Bronchial epithelial cell (primary cell): ENCODE data around the gene LTBP3. TPM values are rescaled to one million over a fixed set of nuclear protein-coding genes. Genes with fewer than 3 reads are reported as not detected.
A peak's percentile ranks its signal among the peaks of the same experiment; 100 is the strongest.
"Not testable (repeated sequence)": the region's sequence is repeated elsewhere in the genome, so short reads cannot be mapped to it uniquely, and the experiment has no call there.

Experiments used
- DNase-seq: peaks from one replicate; pipeline ENCODE4 v3.0.0-alpha.2; 2010; ENCODE audit warnings: low read depth
- FAIRE-seq: peaks from 2 replicates; lab custom pipeline; 2011; peaks lifted over from hg19 to GRCh38; lab: Jason Lieb, UNC
- H3K27me3 ChIP-seq: 2 replicates; pipeline ENCODE4 v1.5.1; 2011; ENCODE audit warnings: low read length; ENCODE audit not compliant: control insufficient read depth, insufficient read depth
- H3K36me3 ChIP-seq: 2 replicates; pipeline ENCODE4 v1.5.1; 2011; ENCODE audit warnings: low read length; ENCODE audit not compliant: control insufficient read depth, insufficient read depth
- H3K4me3 ChIP-seq: 2 replicates; pipeline ENCODE4 v1.5.1; 2011; ENCODE audit warnings: mild to moderate bottlenecking, low read depth, low read length, control low read depth
- total RNA-seq: library from RNA; depleted of rRNA; stranded (reverse); fragments of >200 nt; gene quantifications from 2 replicates; pipeline ENCODE4 v1.2.1, GENCODE V29; 2014
- TF ChIP-seq, protein P1 (sequence below): IDR thresholded peaks from 2 replicates; pipeline ENCODE4 v1.5.1; 2011; ENCODE audit warnings: mild to moderate bottlenecking, moderate library complexity, low read length, control low read depth, inconsistent platforms; ENCODE audit not compliant: insufficient read depth, severe bottlenecking

The LTBP3 gene
- total RNA-seq, 1 donor from 2014 or later = 35.0 TPM

DNA sequence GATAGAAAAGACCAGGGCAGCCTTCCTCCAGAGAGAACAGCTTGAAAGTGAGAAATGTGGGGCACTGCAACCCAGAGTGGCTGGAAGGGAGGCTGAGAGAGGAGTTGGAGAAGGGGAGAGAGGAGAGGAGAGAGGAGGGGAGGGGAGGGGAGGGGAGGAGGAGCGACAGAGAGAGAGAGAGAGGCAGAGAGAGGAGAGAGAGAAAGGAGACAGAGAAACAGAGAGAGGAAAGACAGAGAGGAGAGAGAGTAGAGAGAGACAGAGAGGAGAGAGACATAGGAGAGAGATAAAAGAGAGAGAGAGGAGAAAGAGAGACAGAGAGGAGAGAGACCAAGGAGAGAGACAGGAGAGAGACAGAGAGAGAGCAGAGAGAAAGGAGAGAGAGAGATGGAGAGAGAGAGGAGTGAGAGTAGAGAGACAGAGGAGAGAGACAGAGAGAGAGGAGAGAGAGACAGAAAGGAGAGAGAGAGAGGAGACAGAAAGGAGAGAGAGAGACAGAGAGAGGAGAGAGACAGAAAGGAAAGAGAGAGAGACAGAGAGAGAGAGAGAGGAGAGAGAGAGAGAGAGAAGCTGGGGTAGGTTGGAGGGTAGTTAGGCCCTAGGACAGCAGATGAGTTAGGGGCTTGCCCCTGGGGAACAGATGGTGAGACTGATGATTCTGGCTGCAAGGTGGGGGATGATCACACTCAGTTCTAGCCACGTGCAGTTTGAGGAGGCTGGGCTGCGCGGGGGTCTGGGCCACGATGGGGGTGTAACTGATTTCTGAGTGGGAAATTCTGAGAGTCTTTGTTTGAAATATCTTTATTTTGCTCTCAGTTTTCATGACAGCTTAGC is 41.8 kb downstream of the LTBP3 start:
- TF ChIP-seq, protein P1, sequence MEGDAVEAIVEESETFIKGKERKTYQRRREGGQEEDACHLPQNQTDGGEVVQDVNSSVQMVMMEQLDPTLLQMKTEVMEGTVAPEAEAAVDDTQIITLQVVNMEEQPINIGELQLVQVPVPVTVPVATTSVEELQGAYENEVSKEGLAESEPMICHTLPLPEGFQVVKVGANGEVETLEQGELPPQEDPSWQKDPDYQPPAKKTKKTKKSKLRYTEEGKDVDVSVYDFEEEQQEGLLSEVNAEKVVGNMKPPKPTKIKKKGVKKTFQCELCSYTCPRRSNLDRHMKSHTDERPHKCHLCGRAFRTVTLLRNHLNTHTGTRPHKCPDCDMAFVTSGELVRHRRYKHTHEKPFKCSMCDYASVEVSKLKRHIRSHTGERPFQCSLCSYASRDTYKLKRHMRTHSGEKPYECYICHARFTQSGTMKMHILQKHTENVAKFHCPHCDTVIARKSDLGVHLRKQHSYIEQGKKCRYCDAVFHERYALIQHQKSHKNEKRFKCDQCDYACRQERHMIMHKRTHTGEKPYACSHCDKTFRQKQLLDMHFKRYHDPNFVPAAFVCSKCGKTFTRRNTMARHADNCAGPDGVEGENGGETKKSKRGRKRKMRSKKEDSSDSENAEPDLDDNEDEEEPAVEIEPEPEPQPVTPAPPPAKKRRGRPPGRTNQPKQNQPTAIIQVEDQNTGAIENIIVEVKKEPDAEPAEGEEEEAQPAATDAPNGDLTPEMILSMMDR = no peak
- FAIRE-seq = no peak
- Histone ChIP-seq H3K27me3 (no peaks in the 10 kb centered on the region), H3K36me3 (no peaks in the 10 kb centered on the region), H3K4me3 (no peak overlapping the region)
- no peak for DNase-seq

DNA sequence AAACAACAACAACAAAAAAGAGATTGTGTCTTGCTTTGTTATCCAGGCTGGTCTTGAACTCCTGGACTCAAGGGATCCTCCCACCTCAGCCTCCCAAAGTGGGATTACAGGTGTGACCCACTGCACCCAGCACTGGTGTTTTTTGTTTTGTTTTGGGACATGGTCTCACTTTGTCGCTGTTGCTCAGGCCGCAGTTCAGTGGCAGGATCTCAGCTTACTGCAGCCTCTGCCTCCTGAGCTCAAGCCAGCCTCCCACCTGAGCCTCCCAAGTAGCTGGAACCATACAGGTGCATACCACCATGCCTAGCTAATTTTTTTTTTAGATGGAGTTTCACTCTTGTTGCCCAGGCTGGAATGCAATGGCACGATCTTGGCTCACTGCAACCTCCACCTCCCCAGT is 45.8 kb downstream of the LTBP3 start:
- not testable (repeated sequence) for H3K27me3 ChIP-seq, FAIRE-seq, H3K4me3 ChIP-seq, DNase-seq, H3K36me3 ChIP-seq

DNA sequence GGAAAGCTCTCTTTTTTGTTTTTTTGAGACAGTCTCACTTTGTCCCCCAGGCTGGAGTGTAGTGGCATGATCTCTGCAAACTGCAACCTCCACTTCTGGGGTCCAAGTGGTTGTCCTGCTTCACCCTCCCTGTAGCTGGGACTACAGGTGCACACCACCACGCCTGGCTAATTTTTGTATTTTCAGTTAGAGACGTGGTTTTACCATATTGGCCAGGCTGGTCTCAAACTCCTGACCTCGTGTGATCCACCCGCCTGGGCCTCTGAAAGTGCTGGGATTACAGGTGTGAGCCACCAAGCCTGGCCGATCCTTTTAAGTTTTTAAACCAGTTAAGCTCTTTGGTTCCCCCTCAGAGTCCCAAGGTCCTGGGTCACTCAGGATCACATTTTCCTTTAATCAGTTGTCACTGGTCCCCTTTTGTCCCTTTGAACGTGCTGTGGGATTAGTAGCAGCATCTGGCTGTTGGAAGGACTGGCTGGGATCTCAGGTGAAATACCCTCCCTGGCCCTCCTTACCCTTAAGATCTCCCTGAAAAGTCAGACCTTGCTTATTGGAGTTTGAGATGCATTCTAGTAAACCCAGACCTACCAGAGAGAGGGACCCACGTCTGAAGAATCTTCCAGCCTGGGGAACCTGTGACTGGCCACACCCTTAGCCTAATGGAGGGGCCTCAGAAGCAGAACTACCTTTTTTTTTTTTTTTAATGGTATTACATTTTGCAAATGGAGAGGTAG is 51.2 kb downstream of the LTBP3 start:
- Histone ChIP-seq H3K27me3 (no peaks in the 10 kb centered on the region), H3K36me3 (peaks cover 3% of the 10 kb centered on the region), H3K4me3 (no peak overlapping the region)
- FAIRE-seq (no peak), DNase-seq (peak; percentile 81)
- TF ChIP-seq, protein P1 = no peak

DNA sequence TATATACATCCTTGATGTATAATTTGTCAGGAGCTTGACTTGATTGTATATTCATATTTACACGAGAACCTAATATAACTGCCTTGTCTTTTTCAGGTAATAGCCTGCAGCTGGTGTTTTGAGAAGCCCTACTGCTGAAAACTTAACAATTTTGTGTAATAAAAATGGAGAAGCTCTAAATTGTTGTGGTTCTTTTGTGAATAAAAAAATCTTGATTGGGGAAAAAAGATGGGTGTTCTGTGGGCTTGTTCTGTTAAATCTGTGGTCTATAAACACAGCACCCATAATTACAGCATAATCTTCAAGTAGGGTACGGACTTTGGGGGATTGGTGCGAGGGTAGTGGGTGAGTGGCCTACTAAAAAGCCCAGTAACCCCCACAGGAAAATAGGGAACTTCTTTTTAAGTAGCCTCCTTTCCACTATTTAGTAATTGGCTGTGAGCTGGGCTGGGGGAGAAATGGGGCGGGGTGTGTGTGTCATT is 51.8 kb downstream of the LTBP3 start:
- DNase-seq = no peak
- H3K36me3 ChIP-seq = peaks cover 6% of the 10 kb centered on the region

DNA sequence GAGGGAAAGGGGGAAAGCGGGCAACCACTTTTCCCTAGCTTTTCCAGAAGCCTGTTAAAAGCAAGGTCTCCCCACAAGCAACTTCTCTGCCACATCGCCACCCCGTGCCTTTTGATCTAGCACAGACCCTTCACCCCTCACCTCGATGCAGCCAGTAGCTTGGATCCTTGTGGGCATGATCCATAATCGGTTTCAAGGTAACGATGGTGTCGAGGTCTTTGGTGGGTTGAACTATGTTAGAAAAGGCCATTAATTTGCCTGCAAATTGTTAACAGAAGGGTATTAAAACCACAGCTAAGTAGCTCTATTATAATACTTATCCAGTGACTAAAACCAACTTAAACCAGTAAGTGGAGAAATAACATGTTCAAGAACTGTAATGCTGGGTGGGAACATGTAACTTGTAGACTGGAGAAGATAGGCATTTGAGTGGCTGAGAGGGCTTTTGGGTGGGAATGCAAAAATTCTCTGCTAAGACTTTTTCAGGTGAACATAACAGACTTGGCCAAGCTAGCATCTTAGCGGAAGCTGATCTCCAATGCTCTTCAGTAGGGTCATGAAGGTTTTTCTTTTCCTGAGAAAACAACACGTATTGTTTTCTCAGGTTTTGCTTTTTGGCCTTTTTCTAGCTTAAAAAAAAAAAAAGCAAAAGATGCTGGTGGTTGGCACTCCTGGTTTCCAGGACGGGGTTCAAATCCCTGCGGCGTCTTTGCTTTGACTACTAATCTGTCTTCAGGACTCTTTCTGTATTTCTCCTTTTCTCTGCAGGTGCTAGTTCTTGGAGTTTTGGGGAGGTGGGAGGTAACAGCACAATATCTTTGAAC is 52.5 kb downstream of the LTBP3 start:
- peak; percentile 40 for DNase-seq
- no peaks in the 10 kb centered on the region for H3K27me3 ChIP-seq
- H3K36me3 ChIP-seq = peaks cover 8% of the 10 kb centered on the region
- H3K4me3 ChIP-seq = no peak overlapping the region
- no peak for FAIRE-seq
- TF ChIP-seq, protein P1 = no peak

More for the DNA sequence above, 51.8 kb downstream of the LTBP3 start:
- no peaks in the 10 kb centered on the region for H3K27me3 ChIP-seq
- H3K4me3 ChIP-seq = no peak overlapping the region
- no peak for FAIRE-seq
- TF ChIP-seq, protein P1 = no peak
